HFF-Myc (cell line): Measurements from ENCODE around the gene XRCC1.

Experiments used
- DNase-seq: peaks from one replicate; pipeline ENCODE4 v3.0.0-alpha.2; 2011; ENCODE audit warnings: low read depth; ENCODE audit errors: extremely low read depth
- H3K4me3 ChIP-seq: replicated peaks from 2 replicates; pipeline ENCODE4 v1.5.1; 2011; ENCODE audit warnings: low read depth, mild to moderate bottlenecking, control low read depth, low read length
- TF ChIP-seq, protein P1 (sequence below): IDR thresholded peaks from 2 replicates; pipeline ENCODE4 v1.5.1; 2012; ENCODE audit warnings: mild to moderate bottlenecking, low read depth, low read length, control low read depth; ENCODE audit errors: missing control alignments

XRCC1 gene

DNA sequence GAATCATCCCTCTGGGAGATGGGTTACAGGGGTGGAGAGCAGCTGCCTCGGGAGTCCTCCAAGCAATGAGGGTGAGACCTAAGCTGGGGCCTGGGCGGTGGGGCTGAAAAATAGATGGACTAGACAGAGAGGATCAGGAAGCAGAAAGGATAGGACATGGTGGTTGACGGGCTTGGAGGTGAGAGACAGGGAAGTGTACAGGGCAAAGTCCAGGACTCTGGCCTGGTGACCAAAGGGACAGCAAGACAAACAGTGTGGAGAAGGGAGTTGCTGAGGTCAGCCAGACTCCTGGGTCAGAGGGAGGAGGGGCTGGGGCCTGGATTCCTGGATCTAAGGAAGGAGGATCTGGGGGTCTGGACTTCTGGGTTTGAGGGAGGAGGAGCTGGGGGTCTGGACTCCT, 76.3 kb downstream of the XRCC1 start:
- no peak for DNase-seq
- H3K4me3 ChIP-seq, result no peak overlapping the region
- TF ChIP-seq, protein P1, sequence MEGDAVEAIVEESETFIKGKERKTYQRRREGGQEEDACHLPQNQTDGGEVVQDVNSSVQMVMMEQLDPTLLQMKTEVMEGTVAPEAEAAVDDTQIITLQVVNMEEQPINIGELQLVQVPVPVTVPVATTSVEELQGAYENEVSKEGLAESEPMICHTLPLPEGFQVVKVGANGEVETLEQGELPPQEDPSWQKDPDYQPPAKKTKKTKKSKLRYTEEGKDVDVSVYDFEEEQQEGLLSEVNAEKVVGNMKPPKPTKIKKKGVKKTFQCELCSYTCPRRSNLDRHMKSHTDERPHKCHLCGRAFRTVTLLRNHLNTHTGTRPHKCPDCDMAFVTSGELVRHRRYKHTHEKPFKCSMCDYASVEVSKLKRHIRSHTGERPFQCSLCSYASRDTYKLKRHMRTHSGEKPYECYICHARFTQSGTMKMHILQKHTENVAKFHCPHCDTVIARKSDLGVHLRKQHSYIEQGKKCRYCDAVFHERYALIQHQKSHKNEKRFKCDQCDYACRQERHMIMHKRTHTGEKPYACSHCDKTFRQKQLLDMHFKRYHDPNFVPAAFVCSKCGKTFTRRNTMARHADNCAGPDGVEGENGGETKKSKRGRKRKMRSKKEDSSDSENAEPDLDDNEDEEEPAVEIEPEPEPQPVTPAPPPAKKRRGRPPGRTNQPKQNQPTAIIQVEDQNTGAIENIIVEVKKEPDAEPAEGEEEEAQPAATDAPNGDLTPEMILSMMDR, result no peak

DNA sequence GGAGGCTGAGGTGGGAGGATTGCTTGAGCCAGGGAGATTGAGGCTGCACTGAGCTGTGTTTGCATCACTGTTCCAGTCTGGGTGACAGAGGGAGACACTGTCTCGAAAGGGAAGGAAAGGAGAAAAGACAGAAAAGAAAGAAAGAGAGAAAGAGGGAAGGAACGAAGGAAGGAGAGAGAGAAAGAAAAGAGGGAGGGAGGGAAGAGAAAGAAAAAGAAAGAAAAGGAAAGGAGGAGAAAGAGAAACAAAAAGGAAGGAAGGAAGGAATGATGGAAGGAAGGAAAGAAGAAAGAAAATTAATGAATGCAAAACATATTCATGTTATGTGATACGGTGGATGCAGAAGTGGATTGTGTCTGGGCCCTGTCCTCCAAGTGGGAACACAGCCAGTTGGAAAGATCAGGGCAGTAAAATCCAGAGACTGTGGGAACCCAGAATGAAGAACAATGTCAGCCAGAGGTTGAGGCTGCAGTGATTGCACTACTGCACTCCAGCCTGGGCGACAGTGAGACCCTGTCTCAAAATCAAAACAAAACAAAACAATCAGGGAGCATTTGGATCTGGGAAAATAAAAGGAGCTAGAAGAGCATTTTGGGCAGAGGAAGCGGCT, 77.0 kb downstream of the XRCC1 start:
- DNase-seq, result no peak
- no peak overlapping the region for H3K4me3 ChIP-seq
- TF ChIP-seq, protein P1, result no peak

DNA sequence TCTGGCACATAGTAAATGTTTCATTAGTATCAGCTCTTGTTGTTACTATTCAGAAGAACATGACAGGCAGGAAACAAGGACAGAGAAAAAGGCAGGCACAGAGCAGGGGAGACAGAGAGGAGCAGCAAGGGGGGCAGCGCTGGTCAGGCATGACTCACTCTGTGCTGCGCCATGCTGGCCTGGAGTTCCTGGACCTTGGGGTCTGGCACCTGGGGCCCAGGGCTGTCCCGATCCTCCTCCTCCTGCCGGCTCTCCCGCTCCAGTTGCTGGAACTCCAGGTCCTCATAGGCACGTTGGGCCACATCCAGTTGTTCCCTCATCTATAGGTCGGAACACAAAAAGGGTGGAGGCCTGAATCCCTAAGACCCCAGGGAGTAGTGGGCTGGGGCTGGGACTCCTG, 78.4 kb downstream of the XRCC1 start:
- TF ChIP-seq, protein P1, result no peak
- no peak for DNase-seq
- H3K4me3 ChIP-seq, result no peak overlapping the region

DNA sequence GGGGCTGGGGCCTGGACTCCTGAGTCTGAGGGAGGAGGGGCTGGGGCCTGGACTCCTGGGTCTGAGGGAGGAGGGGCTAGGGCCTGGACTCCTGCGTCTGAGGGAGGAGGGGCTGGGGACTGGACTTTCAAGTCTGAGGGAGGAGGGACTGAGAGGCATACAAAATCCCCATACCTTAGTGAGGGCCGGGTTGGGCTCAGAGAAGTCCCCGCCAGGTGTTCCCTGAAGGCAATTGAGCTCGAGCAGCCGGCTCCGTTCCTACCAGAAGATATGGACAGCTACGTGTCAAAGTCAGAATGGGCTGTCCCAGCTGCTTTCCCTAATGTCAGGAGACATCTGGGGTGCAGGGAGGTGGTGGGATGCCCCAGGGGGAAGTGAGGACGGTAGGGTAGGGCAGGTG, 80.2 kb downstream of the XRCC1 start:
- H3K4me3 ChIP-seq, result no peak overlapping the region
- TF ChIP-seq, protein P1, result no peak
- DNase-seq, result no peak
